ENCODE measurements around the gene KCNAB2. TPM values are rescaled to one million over a fixed set of nuclear protein-coding genes. Genes with fewer than 3 reads are reported as not detected.

Gene KCNAB2
- total RNA-seq, 1 donor from 2014 or later: 4.3 TPM

GRCh38 chr1:6126028-6126427 is 80.3 kb downstream of the KCNAB2 start:
- no peak for DNase-seq (ENCODE audit: low spot score)

- DNase-seq (ENCODE audit: low spot score): no peak
Observed at GRCh38 chr1:6126521-6127067, 80.9 kb downstream of the KCNAB2 start.

- peak; percentile 35 for DNase-seq (ENCODE audit: low spot score)
Observed at GRCh38 chr1:6127587-6128163, 82.0 kb downstream of the KCNAB2 start.

GRCh38 chr1:6128276-6129081 is 82.8 kb downstream of the KCNAB2 start:
- no peak for DNase-seq (ENCODE audit: low spot score)

- no peak for DNase-seq (ENCODE audit: low spot score)
Observed at GRCh38 chr1:6129313-6129712, 83.6 kb downstream of the KCNAB2 start.

GRCh38 chr1:6130036-6130435 is 84.3 kb downstream of the KCNAB2 start:
- DNase-seq (ENCODE audit: low spot score): no peak

- DNase-seq (ENCODE audit: low spot score): no peak
Observed at GRCh38 chr1:6130596-6130995, 84.9 kb downstream of the KCNAB2 start.

GRCh38 chr1:6131561-6131960 is 85.9 kb downstream of the KCNAB2 start:
- DNase-seq (ENCODE audit: low spot score): no peak

- DNase-seq (ENCODE audit: low spot score): no peak
Observed at GRCh38 chr1:6133146-6133895, 87.6 kb downstream of the KCNAB2 start.

- no peak for DNase-seq (ENCODE audit: low spot score)
Observed at GRCh38 chr1:6134206-6134605, 88.5 kb downstream of the KCNAB2 start.

- DNase-seq (ENCODE audit: low spot score): no peak
Observed at GRCh38 chr1:6134741-6135510, 89.2 kb downstream of the KCNAB2 start.

GRCh38 chr1:6136516-6137220 is 91.0 kb downstream of the KCNAB2 start:
- DNase-seq (ENCODE audit: low spot score): no peak

- no peak for DNase-seq (ENCODE audit: low spot score)
Observed at GRCh38 chr1:6137758-6138157, 92.1 kb downstream of the KCNAB2 start.

GRCh38 chr1:6140413-6140812 is 94.7 kb downstream of the KCNAB2 start:
- DNase-seq (ENCODE audit: low spot score): no peak

- peak; percentile 50 for DNase-seq (ENCODE audit: low spot score)
Observed at GRCh38 chr1:6141592-6141991, 95.9 kb downstream of the KCNAB2 start.

GRCh38 chr1:6142036-6142621 is 96.4 kb downstream of the KCNAB2 start:
- DNase-seq (ENCODE audit: low spot score): no peak

GRCh38 chr1:6142734-6143133 is 97.0 kb downstream of the KCNAB2 start:
- no peak for DNase-seq (ENCODE audit: low spot score)

GRCh38 chr1:6143395-6143794 is 97.7 kb downstream of the KCNAB2 start:
- no peak for DNase-seq (ENCODE audit: low spot score)

GRCh38 chr1:6144175-6144574 is 98.5 kb downstream of the KCNAB2 start:
- DNase-seq (ENCODE audit: low spot score): no peak

- peak; percentile 45 for DNase-seq (ENCODE audit: low spot score)
Observed at GRCh38 chr1:6144647-6145395, 99.1 kb downstream of the KCNAB2 start.
